MM.1S (cell line): ENCODE measurements around the gene KCNQ4.

ENCODE experiments used
- DNase-seq: peaks from one replicate; pipeline ENCODE4 v3.0.0-alpha.2; 2015
- H2AFZ ChIP-seq: fragments of 300-600 bp; sonication (generic); 2 replicates; pipeline ENCODE4 v1.6.0; 2016; ENCODE audit warnings: antibody characterized with exemption, low read length
- H3F3A ChIP-seq: fragments of 300-600 bp; sonication (generic); 2 replicates; pipeline ENCODE4 v1.6.1; 2016; ENCODE audit warnings: mild to moderate bottlenecking, antibody characterized with exemption, low read length, moderate library complexity, mixed read lengths; ENCODE audit not compliant: insufficient read depth
- H3K27ac ChIP-seq: fragments of 300-600 bp; sonication (generic); 2 replicates; pipeline ENCODE4 v1.5.1; 2016; ENCODE audit warnings: mild to moderate bottlenecking, low read length
- H3K27me3 ChIP-seq: fragments of 300-600 bp; sonication (generic); replicated peaks from 2 replicates; pipeline ENCODE4 v1.6.0; 2016; ENCODE audit warnings: low read length; ENCODE audit not compliant: insufficient read depth
- H3K36me3 ChIP-seq: fragments of 300-600 bp; sonication (generic); replicated peaks from 2 replicates; pipeline ENCODE4 v1.6.1; 2016; ENCODE audit warnings: mild to moderate bottlenecking, low read length, mixed read lengths; ENCODE audit not compliant: insufficient read depth
- H3K4me1 ChIP-seq: fragments of 300-600 bp; sonication (generic); 2 replicates; pipeline ENCODE4 v1.6.1; 2016; ENCODE audit warnings: low read length, mixed read lengths
- H3K4me2 ChIP-seq: fragments of 300-600 bp; sonication (generic); 2 replicates; pipeline ENCODE4 v1.6.0; 2016; ENCODE audit warnings: low read depth, low read length
- H3K4me3 ChIP-seq: fragments of 300-600 bp; sonication (generic); 2 replicates; pipeline ENCODE4 v1.5.1; 2016; ENCODE audit warnings: low read length, mixed read lengths
- H3K79me2 ChIP-seq: fragments of 300-600 bp; sonication (generic); 2 replicates; pipeline ENCODE4 v1.6.1; 2016; ENCODE audit warnings: mixed run types, low read length, mixed read lengths
- H3K9ac ChIP-seq: fragments of 300-600 bp; sonication (generic); 2 replicates; pipeline ENCODE4 v1.6.1; 2016; ENCODE audit warnings: low read length, mixed read lengths
- H3K9me2 ChIP-seq: fragments of 300-600 bp; sonication (generic); replicated peaks from 2 replicates; pipeline ENCODE4 v1.6.1; 2016; ENCODE audit warnings: mild to moderate bottlenecking, low read length, mixed read lengths; ENCODE audit not compliant: insufficient read depth
- H3K9me3 ChIP-seq: fragments of 300-600 bp; sonication (generic); replicated peaks from 2 replicates; pipeline ENCODE4 v1.6.1; 2016; ENCODE audit warnings: mild to moderate bottlenecking, low read length, mixed read lengths; ENCODE audit not compliant: insufficient read depth
- H4K20me1 ChIP-seq: fragments of 300-600 bp; sonication (generic); 2 replicates; pipeline ENCODE4 v1.6.1; 2016; ENCODE audit warnings: mild to moderate bottlenecking, low read length, moderate library complexity, mixed read lengths; ENCODE audit not compliant: insufficient read depth
- CTCF ChIP-seq: fragments of 300-600 bp; sonication (generic); IDR thresholded peaks from 2 replicates; pipeline ENCODE4 v1.5.1; 2016; ENCODE audit warnings: antibody characterized with exemption, low read length, mixed read lengths
- EZH2 ChIP-seq: fragments of 300-600 bp; sonication (generic); optimal IDR thresholded peaks from 2 replicates; pipeline ENCODE3; 2017; ENCODE audit warnings: low read depth, mild to moderate bottlenecking, antibody characterized with exemption, low read length, mixed read lengths
- EZH2phosphoT487 ChIP-seq: fragments of 300-600 bp; sonication (generic); IDR thresholded peaks from 2 replicates; pipeline ENCODE4 v1.6.1; 2018; ENCODE audit warnings: antibody characterized with exemption, low read length

The KCNQ4 gene

GRCh38 chr1:40783001-40783905 is at the start of gene KCNQ4:
Gene KCNQ4 (plus strand): TSS chr1:40783787. CDS start chr1:40784094, 307 bp downstream.
- Histone ChIP-seq H3K9ac (no peak within 1 kb of the TSS), H3K4me3 (no peak within 1 kb of the TSS), H3K4me1 (no peaks in the 10 kb centered on the region)

GRCh38 chr1:40734882-40735628 is 48.5 kb upstream of the KCNQ4 start:
- Histone ChIP-seq H3K27me3 (no peaks in the 10 kb centered on the region), H4K20me1 (0 out of 2 replicates have a peak, but pooled peaks cover 8% of the 10 kb centered on the region), H3K27ac (no peak overlapping the region), H2AFZ (no peak overlapping the region), H3F3A (no peaks in the 10 kb centered on the region), H3K36me3 (no peaks in the 10 kb centered on the region), H3K9me3 (no peaks in the 10 kb centered on the region), H3K9ac (no peak overlapping the region), H3K9me2 (no peaks in the 10 kb centered on the region), H3K79me2 (peaks cover 55% of the 10 kb centered on the region), H3K4me3 (no peak overlapping the region), H3K4me1 (no peaks in the 10 kb centered on the region), H3K4me2 (no peak overlapping the region)
- DNase-seq = no peak
- TF ChIP-seq CTCF (no peak), EZH2 (no peak), EZH2phosphoT487 (no peak)

More at GRCh38 chr1:40783001-40783905, at the start of gene KCNQ4:
- Histone ChIP-seq H3K9me2 (no peaks in the 10 kb centered on the region), H3K4me2 (no peak within 1 kb of the TSS), H3K79me2 (no peaks in the 10 kb centered on the region), H3K9me3 (no peaks in the 10 kb centered on the region), H3F3A (no peaks in the 10 kb centered on the region), H3K27ac (no peak within 1 kb of the TSS), H2AFZ (no peak within 1 kb of the TSS), H4K20me1 (no peaks in the 10 kb centered on the region), H3K36me3 (no peaks in the 10 kb centered on the region), H3K27me3 (peaks cover 6% of the 10 kb centered on the region)
- TF ChIP-seq EZH2 = no peak
- no peak for TF ChIP-seq EZH2phosphoT487
- TF ChIP-seq CTCF = no peak
- no peak for DNase-seq

GRCh38 chr1:40736085-40736531 is 47.5 kb upstream of the KCNQ4 start:
- H4K20me1 ChIP-seq = 0 out of 2 replicates have a peak, but pooled peaks cover 8% of the 10 kb centered on the region
- no peak overlapping the region for H3K4me3 ChIP-seq
- no peak overlapping the region for H2AFZ ChIP-seq
- H3K4me2 ChIP-seq = no peak overlapping the region
- no peaks in the 10 kb centered on the region for H3K9me3 ChIP-seq
- no peaks in the 10 kb centered on the region for H3K4me1 ChIP-seq
- no peaks in the 10 kb centered on the region for H3K9me2 ChIP-seq
- DNase-seq = no peak
- H3K27me3 ChIP-seq = no peaks in the 10 kb centered on the region
- H3K27ac ChIP-seq = no peak overlapping the region
- no peaks in the 10 kb centered on the region for H3F3A ChIP-seq
- no peaks in the 10 kb centered on the region for H3K36me3 ChIP-seq
- peaks cover 47% of the 10 kb centered on the region for H3K79me2 ChIP-seq
- H3K9ac ChIP-seq = no peak overlapping the region
- TF ChIP-seq CTCF (no peak), EZH2 (no peak), EZH2phosphoT487 (no peak)
